HepG2 (cell line): ENCODE measurements around the gene KCNAB3. TPM values are rescaled to one million over a fixed set of nuclear protein-coding genes. Genes with fewer than 3 reads are reported as not detected.
A peak's percentile ranks its signal among the peaks of the same experiment; 100 is the strongest.

Experiments
- ATM ChIP-seq: fragments of 450-650 bp; IDR thresholded peaks from 2 replicates; pipeline ENCODE4 v1.7.1; 2017; ENCODE audit warnings: mild to moderate bottlenecking, borderline replicate concordance
- CAMTA2 ChIP-seq: sonication (generic); formaldehyde crosslinking; IDR thresholded peaks from 2 replicates; pipeline ENCODE4 v1.4.0; 2020; ENCODE audit warnings: mild to moderate bottlenecking, missing genetic modification reagents, borderline replicate concordance
- CCAR2 ChIP-seq: fragments of 200-400 bp; formaldehyde crosslinking; optimal IDR thresholded peaks from 2 replicates; pipeline ENCODE3; 2018; ENCODE audit warnings: low read depth, mild to moderate bottlenecking, low read length, moderate library complexity
- CHD4 ChIP-seq: fragments of 200-600 bp; sonication (generic); IDR thresholded peaks from 2 replicates; pipeline ENCODE4 v1.7.0; 2017; ENCODE audit warnings: mild to moderate bottlenecking, low read length, borderline replicate concordance
- ERF ChIP-seq: IDR thresholded peaks from 2 replicates; pipeline ENCODE4 v1.6.1; 2018; ENCODE audit warnings: missing biosample characterization, missing genetic modification reagents
- FOXA3 ChIP-seq: IDR thresholded peaks from 2 replicates; pipeline ENCODE4 v1.6.1; 2016; ENCODE audit warnings: missing genetic modification reagents, missing compliant biosample characterization
- HIC2 ChIP-seq: sonication (generic); formaldehyde crosslinking; IDR thresholded peaks from 2 replicates; pipeline ENCODE4 v1.9.0; 2022; ENCODE audit warnings: low read depth, missing genetic modification reagents
- HMG20B ChIP-seq: conservative IDR thresholded peaks from 2 replicates; pipeline ENCODE4 v1.6.1; 2016; ENCODE audit warnings: missing genetic modification reagents, missing compliant biosample characterization
- HNRNPLL ChIP-seq: fragments of 200-400 bp; formaldehyde crosslinking; IDR thresholded peaks from 2 replicates; pipeline ENCODE4 v1.6.1; 2017; ENCODE audit warnings: mild to moderate bottlenecking, low read depth, low read length; ENCODE audit not compliant: poor library complexity, severe bottlenecking
- IKZF1 ChIP-seq: fragments of 450-650 bp; IDR thresholded peaks from 2 replicates; pipeline ENCODE4 v1.7.1; 2016
- KDM5B ChIP-seq: sonication (generic); formaldehyde crosslinking; IDR thresholded peaks from 2 replicates; pipeline ENCODE4 v1.4.0; 2020; ENCODE audit warnings: missing genetic modification reagents, mild to moderate bottlenecking, borderline replicate concordance
- KDM6A ChIP-seq: IDR thresholded peaks from 2 replicates; pipeline ENCODE4 v1.6.1; 2016; ENCODE audit warnings: low read depth
- LCORL ChIP-seq, 2 experiments: fragments of 450-650 bp in 1 of 2; sonication (generic) in 1 of 2; formaldehyde crosslinking in 1 of 2; IDR thresholded peaks; 2 replicates each; pipeline versions ENCODE4 v1.5.0 to v1.6.1; 2017 to 2020; ENCODE audit warnings: antibody characterized with exemption in 1 of 2, missing genetic modification reagents in 1 of 2
- MXD4 ChIP-seq: IDR thresholded peaks from 2 replicates; pipeline ENCODE4 v1.6.1; 2016; ENCODE audit warnings: mild to moderate bottlenecking, missing biosample characterization, missing genetic modification reagents
- PHF21A ChIP-seq: sonication (generic); formaldehyde crosslinking; IDR thresholded peaks from 2 replicates; pipeline ENCODE4 v1.5.0; 2020; ENCODE audit warnings: mild to moderate bottlenecking, missing genetic modification reagents
- SALL1 ChIP-seq: sonication (generic); formaldehyde crosslinking; IDR thresholded peaks from 2 replicates; pipeline ENCODE4 v1.8.0; 2022; ENCODE audit warnings: mild to moderate bottlenecking, missing genetic modification reagents
- SAP130 ChIP-seq: IDR thresholded peaks from 2 replicates; pipeline ENCODE4 v1.6.1; 2016; ENCODE audit warnings: low read depth
- SIN3A ChIP-seq: IDR thresholded peaks from 2 replicates; pipeline ENCODE4 v1.6.1; 2011; ENCODE audit warnings: low read depth, mild to moderate bottlenecking, control low read depth, low read length, borderline replicate concordance
- SKI ChIP-seq: fragments of 450-650 bp; IDR thresholded peaks from one replicate; pipeline ENCODE4 v1.6.1; 2018; ENCODE audit warnings: mild to moderate bottlenecking; ENCODE audit not compliant: partially characterized antibody
- SOX6 ChIP-seq, 2 experiments: fragments of 450-650 bp in 1 of 2; sonication (generic) in 1 of 2; formaldehyde crosslinking in 1 of 2; IDR thresholded peaks; 2 replicates each; pipeline versions ENCODE4 v1.4.0 to v1.6.1; 2017 to 2020; ENCODE audit warnings: antibody characterized with exemption in 1 of 2, mild to moderate bottlenecking in 1 of 2, missing genetic modification reagents in 1 of 2
- TAF1 ChIP-seq: sonication (generic); formaldehyde crosslinking; IDR thresholded peaks from 2 replicates; pipeline ENCODE4 v1.4.0; 2020; ENCODE audit warnings: missing genetic modification reagents
- ZBTB7B ChIP-seq: sonication (generic); formaldehyde crosslinking; IDR thresholded peaks from 2 replicates; pipeline ENCODE4 v1.4.0; 2020; ENCODE audit warnings: missing genetic modification reagents
- ZNF12 ChIP-seq: sonication (generic); formaldehyde crosslinking; IDR thresholded peaks from 2 replicates; pipeline ENCODE4 v1.5.0; 2020; ENCODE audit warnings: missing genetic modification reagents
- ZNF275 ChIP-seq: sonication (generic); formaldehyde crosslinking; IDR thresholded peaks from 2 replicates; pipeline ENCODE4 v1.8.0; 2022; ENCODE audit warnings: missing genetic modification reagents, mild to moderate bottlenecking, inconsistent platforms, borderline replicate concordance
- ZNF292 ChIP-seq: sonication (generic); formaldehyde crosslinking; IDR thresholded peaks from 2 replicates; pipeline ENCODE4 v1.8.1; 2022; ENCODE audit warnings: mild to moderate bottlenecking, low read depth, missing genetic modification reagents, borderline replicate concordance
- ZNF333 ChIP-seq: sonication (generic); formaldehyde crosslinking; IDR thresholded peaks from 2 replicates; pipeline ENCODE4 v1.4.0; 2020; ENCODE audit warnings: mild to moderate bottlenecking, missing genetic modification reagents, borderline replicate concordance
- ZNF746 ChIP-seq: sonication (generic); formaldehyde crosslinking; IDR thresholded peaks from 2 replicates; pipeline ENCODE4 v1.8.0; 2022; ENCODE audit warnings: mild to moderate bottlenecking, missing genetic modification reagents
- polyA plus RNA-seq, 8 experiments: library from polyadenylated mRNA; depleted of rRNA in 3 of 8; stranded (reverse) in 7 of 8; unstranded in 1 of 8; fragments of >200 nt; fragmentation: Illumina TruSeq in 4 of 8; extraction: Trizol in 4 of 8; gene quantifications; 2 replicates each; pipeline versions ENCODE4 v1.2.1 to v1.2.3, GENCODE V29; 2011 to 2016; ENCODE audit warnings: low read depth in 4 of 8, missing spikeins in 1 of 8, mixed read lengths in 1 of 8; ENCODE audit not compliant: insufficient read depth in 1 of 8
- total RNA-seq, 5 experiments: library from RNA; depleted of rRNA; stranded (reverse); fragments of >200 nt; fragmentation: Illumina TruSeq; extraction: Trizol; gene quantifications; 2 replicates each; pipeline ENCODE4 v1.2.3, GENCODE V29; 2016; ENCODE audit warnings: low read depth in 1 of 5

The KCNAB3 gene
- total and polyA plus RNA-seq, 2 of the 13 experiments (the other 11 are each of a cell fraction or from before 2014, with no cell fraction given): 0.29 to 0.88 TPM

GRCh38 chr17:7887482-7888183 is 42.0 kb downstream of the KCNAB3 start (continued):
- TF ChIP-seq LCORL (IDR thresholded peaks at IDR 0.05): no peak
- TF ChIP-seq LCORL (CRISPR knock-in tag; IDR thresholded peaks at IDR 0.05): peak; percentile 62
- TF ChIP-seq ATM: no peak
- TF ChIP-seq ZBTB7B: peak; percentile 49; the same call in 1 of the 2 replicates
- no peak for TF ChIP-seq ZNF333 (CRISPR knock-in tag)
- peak; percentile 47 for TF ChIP-seq HNRNPLL
- TF ChIP-seq KDM5B (CRISPR knock-in tag): peak; percentile 80
- TF ChIP-seq IKZF1: no peak
- peak; percentile 73 for TF ChIP-seq SALL1 (CRISPR knock-in tag)
- no peak for TF ChIP-seq ZNF12
- TF ChIP-seq ERF (CRISPR knock-in tag): peak; percentile 80; the same call in 1 of the 2 replicates
- no peak; the same call in 1 of the 2 replicates for TF ChIP-seq FOXA3
- no peak for TF ChIP-seq CAMTA2 (CRISPR knock-in tag)
- TF ChIP-seq SAP130 (CRISPR knock-in tag): peak; percentile 80
- peak; percentile 64 for TF ChIP-seq TAF1
- TF ChIP-seq KDM6A: no peak
- TF ChIP-seq MXD4 (CRISPR knock-in tag): peak; percentile 55; the same call in 1 of the 2 replicates
- TF ChIP-seq SIN3A: peak; percentile 50; the same call in 1 of the 2 replicates
- 0 out of 2 replicates have a peak, but pooled peaks have one; percentile 30 for TF ChIP-seq HIC2 (CRISPR knock-in tag)
- TF ChIP-seq CCAR2: no peak
- no peak for TF ChIP-seq ZNF292 (CRISPR knock-in tag)
- 0 out of 2 replicates have a peak, but pooled peaks have one; percentile 34 for TF ChIP-seq ZNF746 (CRISPR knock-in tag)
- peak; percentile 84 for TF ChIP-seq SKI
- no peak for TF ChIP-seq SOX6 (IDR thresholded peaks at IDR 0.05)
- peak; percentile 67 for TF ChIP-seq SOX6 (CRISPR knock-in tag; IDR thresholded peaks at IDR 0.05)
- TF ChIP-seq CHD4: no peak
- peak; percentile 65; the same call in 1 of the 2 replicates for TF ChIP-seq PHF21A
- no peak for TF ChIP-seq HMG20B (CRISPR knock-in tag)
- 0 out of 2 replicates have a peak, but pooled peaks have one; percentile 59 for TF ChIP-seq ZNF275 (CRISPR knock-in tag)
